ENCODE results near the gene NOTUM. TPM values are rescaled to one million over a fixed set of nuclear protein-coding genes. Genes with fewer than 3 reads are reported as not detected.

NOTUM gene
- total RNA-seq, 2 experiments from 2014 or later = 0.15 TPM; not detected in 1

DNA sequence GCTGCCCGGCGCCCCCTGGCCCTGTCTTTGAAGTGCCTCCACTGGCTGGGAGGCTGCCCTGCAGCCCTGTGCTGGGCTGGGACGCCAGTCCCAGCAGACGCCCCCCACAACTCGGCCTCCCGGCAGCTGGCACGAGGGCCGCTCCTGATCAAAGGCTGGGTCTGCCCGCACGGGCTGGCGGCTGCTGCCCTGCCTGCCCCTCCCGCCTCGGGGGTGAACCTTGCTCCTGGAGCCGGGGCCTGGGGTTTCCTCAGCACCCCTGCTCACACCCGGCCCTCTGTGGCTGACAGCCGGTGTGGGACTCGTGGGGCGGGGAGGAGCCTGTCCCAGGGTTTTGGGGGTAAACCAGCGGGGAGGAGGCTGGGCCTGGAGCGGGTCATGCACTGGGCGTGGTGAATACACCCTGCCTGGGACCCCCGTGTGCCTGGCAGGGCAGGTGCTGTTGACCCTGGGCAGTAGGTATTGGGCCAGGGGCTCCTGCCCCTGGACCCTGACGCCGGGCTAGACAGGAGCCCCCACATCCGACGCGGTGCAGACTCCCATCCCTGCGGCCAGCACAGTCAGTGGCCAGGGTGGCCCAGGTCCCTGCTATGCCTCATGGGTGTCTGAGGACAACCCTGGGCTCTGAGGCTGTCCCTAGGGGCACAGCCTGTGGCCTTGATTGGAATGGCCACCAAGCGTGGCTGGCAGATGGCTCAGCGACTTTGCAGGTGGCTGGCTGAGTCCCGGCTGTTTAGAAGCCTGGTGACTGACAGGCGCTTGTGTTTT, 40.0 kb upstream of the NOTUM start:
- H3K4me3 Mint-ChIP-seq = no peak overlapping the region
- H3K27ac Mint-ChIP-seq = no peak overlapping the region
- H3K4me1 Mint-ChIP-seq = no peaks in the 10 kb centered on the region
- H3K27me3 Mint-ChIP-seq = no peaks in the 10 kb centered on the region
- no peaks in the 10 kb centered on the region for H3K36me3 Mint-ChIP-seq (ENCODE audit: low read depth)
- no peaks in the 10 kb centered on the region for H3K9me3 Mint-ChIP-seq
- CTCF ChIA-PET = no interaction called here
- no peak for DNase-seq
- POLR2A ChIA-PET = no interaction called here

DNA sequence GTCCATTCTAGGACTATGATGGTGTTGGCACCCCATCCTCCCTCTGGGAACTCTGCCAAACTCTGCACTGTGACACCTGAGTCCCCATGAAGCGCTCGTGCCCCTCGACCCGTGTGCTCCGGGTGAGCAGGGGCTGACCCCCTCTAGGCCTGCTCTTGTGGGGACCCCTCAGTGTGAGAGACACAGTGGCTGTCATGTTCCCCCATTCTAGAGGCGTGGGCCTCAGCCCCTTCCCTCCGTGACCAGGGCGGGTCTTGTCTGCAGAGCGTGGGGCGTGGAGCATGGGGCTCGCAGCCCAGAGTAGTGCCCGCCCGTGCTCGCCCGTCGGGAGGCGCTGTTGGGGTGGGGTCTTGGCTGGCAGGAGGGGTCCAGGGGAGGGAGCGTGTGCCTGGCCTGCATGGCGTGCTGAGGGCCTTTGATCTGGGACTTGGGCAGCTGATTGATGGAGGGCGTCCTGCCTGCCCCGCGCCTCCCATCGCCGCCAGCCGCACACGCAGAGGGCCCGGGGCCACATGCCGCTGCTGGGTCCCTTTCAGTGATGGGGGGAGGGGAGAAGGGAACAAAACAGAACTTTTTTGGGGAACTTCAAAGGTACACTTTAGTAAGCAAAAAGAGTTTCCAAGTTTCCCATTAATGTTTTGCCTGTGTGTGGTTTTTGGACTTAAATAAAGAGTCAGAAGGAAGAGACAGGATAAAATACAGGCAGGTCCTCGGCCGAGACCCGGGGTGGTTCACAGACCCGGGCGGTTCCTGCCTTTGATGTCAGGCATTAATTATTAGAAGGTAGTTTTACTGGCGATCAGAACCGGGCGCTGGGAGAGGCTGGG, 39.2 kb upstream of the NOTUM start:
- H3K4me1 Mint-ChIP-seq = no peaks in the 10 kb centered on the region
- no peaks in the 10 kb centered on the region for H3K27me3 Mint-ChIP-seq
- no peak for DNase-seq
- no peak overlapping the region for H3K27ac Mint-ChIP-seq
- ChIA-PET CTCF (no interaction called here), POLR2A (no interaction called here)
- no peaks in the 10 kb centered on the region for H3K36me3 Mint-ChIP-seq (ENCODE audit: low read depth)
- no peak overlapping the region for H3K4me3 Mint-ChIP-seq
- no peaks in the 10 kb centered on the region for H3K9me3 Mint-ChIP-seq

DNA sequence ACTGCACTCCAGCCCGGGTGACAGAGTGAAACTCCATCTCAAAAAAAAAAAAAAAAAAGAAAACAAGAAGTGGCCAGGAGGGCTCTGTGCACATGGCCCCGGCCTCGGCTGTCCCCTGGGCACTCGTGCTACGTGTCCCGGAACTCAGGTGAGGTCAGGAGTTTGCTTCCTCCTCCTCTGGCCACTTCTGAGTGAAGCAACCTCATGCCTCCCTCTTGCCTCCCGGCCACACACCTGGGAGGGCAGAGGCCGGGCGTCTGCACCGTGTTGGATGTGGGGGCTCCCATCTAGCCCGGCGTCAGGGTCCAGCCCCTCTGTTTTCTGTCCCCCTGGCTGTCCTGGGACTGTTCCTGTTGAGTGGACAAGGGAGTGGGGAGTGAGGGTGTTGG, 38.6 kb upstream of the NOTUM start:
- H3K9me3 Mint-ChIP-seq = no peaks in the 10 kb centered on the region
- H3K27me3 Mint-ChIP-seq = no peaks in the 10 kb centered on the region
- CTCF ChIA-PET = interaction anchor here (0.7 kb wide), 1 partner anchor 106 kb away, joined by 3 read pairs; no protein-coding TSS in a partner anchor
- DNase-seq = no peak
- H3K27ac Mint-ChIP-seq = no peak overlapping the region
- POLR2A ChIA-PET = no interaction called here
- H3K4me1 Mint-ChIP-seq = no peaks in the 10 kb centered on the region
- H3K4me3 Mint-ChIP-seq = no peak overlapping the region
- H3K36me3 Mint-ChIP-seq (ENCODE audit: low read depth) = no peaks in the 10 kb centered on the region

GRCh38 chr17:81998691-81999438, 37.9 kb upstream of the NOTUM start:
- POLR2A ChIA-PET = no interaction called here
- Mint-ChIP-seq H3K4me3 (no peak overlapping the region), H3K4me1 (no peaks in the 10 kb centered on the region), H3K27me3 (no peaks in the 10 kb centered on the region), H3K9me3 (no peaks in the 10 kb centered on the region), H3K36me3 (ENCODE audit: low read depth) (no peaks in the 10 kb centered on the region), H3K27ac (no peak overlapping the region)
- CTCF ChIA-PET = interaction anchor here (0.7 kb wide), 1 partner anchor 105 kb away, joined by 3 read pairs; no protein-coding TSS in a partner anchor
- DNase-seq = no peak

DNA sequence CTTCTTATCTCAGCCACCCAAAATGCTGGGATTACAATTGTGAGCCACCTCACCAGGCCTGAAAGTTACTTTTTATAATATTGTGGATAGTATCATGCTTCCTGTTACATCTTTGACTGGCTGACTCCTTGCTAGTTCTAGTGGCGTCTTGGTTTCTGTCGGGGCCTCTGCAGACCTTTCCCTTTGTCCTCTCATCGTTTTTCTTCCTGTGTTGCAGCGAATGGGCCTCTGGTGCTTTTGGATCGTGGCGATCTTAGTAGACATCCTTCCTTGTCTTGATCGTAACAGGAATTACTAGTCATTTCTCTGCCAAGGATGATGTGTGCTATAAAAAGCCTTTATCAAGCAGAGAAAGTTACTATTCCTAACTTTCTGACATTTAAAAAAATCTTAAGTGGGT, 37.2 kb upstream of the NOTUM start:
- DNase-seq = no peak
- ChIA-PET CTCF (no interaction called here), POLR2A (interaction anchor here (0.7 kb wide), 1 partner anchor 76 kb away, joined by 4 read pairs; no protein-coding TSS in a partner anchor)
- Mint-ChIP-seq H3K27me3 (no peaks in the 10 kb centered on the region), H3K4me1 (no peaks in the 10 kb centered on the region), H3K9me3 (no peaks in the 10 kb centered on the region), H3K36me3 (ENCODE audit: low read depth) (no peaks in the 10 kb centered on the region), H3K27ac (no peak overlapping the region), H3K4me3 (no peak overlapping the region)

GRCh38 chr17:81996757-81997441, 35.9 kb upstream of the NOTUM start:
- H3K4me3 Mint-ChIP-seq = no peak overlapping the region
- no peak overlapping the region for H3K27ac Mint-ChIP-seq
- no peaks in the 10 kb centered on the region for H3K27me3 Mint-ChIP-seq
- H3K4me1 Mint-ChIP-seq = no peaks in the 10 kb centered on the region
- no peaks in the 10 kb centered on the region for H3K36me3 Mint-ChIP-seq (ENCODE audit: low read depth)
- ChIA-PET POLR2A (no interaction called here), CTCF (interaction anchor here (0.7 to 2.1 kb wide), 2 partner anchors 37 to 41 kb away, joined by 4 to 11 read pairs; partner anchors contain the start of gene DCXR)
- H3K9me3 Mint-ChIP-seq = no peaks in the 10 kb centered on the region
- no peak for DNase-seq

GRCh38 chr17:81996232-81996756, 35.3 kb upstream of the NOTUM start:
- Mint-ChIP-seq H3K36me3 (ENCODE audit: low read depth) (no peaks in the 10 kb centered on the region), H3K27me3 (no peaks in the 10 kb centered on the region), H3K27ac (no peak overlapping the region), H3K4me3 (no peak overlapping the region), H3K9me3 (no peaks in the 10 kb centered on the region), H3K4me1 (no peaks in the 10 kb centered on the region)
- DNase-seq = no peak
- ChIA-PET CTCF (interaction anchor here (2.1 kb wide), 1 partner anchor 37 kb away, joined by 11 read pairs; no protein-coding TSS in a partner anchor), POLR2A (interaction anchor here (0.7 kb wide), 1 partner anchor 17 kb away, joined by 3 read pairs; no protein-coding TSS in a partner anchor)

DNA sequence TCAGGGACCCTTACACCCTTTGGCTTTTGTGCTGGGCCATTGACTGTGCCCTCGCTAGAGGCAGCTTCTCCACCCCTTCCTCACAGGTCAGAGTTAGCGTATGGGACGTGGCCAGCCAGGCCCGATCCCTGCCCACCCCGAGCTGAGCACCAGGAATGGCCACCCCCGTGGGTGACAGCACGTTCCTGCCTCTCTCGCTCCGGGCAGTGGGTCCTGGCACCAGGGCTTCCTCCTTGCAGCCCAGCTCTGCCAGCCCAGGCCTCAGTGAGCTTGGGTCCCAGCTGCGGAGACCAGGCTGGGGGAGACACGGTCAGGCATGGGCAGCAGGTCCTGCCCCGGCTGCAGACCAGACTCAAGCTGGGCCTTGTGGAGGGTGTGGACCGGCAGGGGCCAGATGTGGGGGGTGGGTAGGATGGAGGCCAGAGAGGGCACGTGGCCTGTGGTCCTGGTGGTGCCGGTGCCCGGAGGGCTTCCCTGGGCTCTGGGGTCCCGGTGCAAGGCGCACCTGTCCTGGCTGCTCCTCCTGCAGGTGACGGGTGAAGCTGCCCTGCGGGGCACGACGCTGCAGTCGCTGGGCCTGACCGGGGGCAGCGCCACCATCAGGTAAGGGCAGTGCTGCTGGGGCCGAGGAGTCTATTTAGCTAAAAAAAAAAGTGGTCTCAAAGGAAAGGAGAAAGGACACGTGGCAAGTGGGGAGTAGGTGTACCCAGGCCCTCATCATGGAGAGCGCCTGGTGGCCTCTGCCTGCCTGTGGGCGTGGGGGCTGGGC, 34.7 kb upstream of the NOTUM start:
- Mint-ChIP-seq H3K27me3 (no peaks in the 10 kb centered on the region), H3K9me3 (no peaks in the 10 kb centered on the region), H3K4me3 (no peak overlapping the region), H3K4me1 (no peaks in the 10 kb centered on the region), H3K36me3 (ENCODE audit: low read depth) (no peaks in the 10 kb centered on the region), H3K27ac (no peak overlapping the region)
- no peak for DNase-seq
- CTCF ChIA-PET = interaction anchor here (2.1 kb wide), 1 partner anchor 36 kb away, joined by 11 read pairs; no protein-coding TSS in a partner anchor
- POLR2A ChIA-PET = interaction anchor here (0.7 kb wide), 1 partner anchor 17 kb away, joined by 3 read pairs; no protein-coding TSS in a partner anchor

DNA sequence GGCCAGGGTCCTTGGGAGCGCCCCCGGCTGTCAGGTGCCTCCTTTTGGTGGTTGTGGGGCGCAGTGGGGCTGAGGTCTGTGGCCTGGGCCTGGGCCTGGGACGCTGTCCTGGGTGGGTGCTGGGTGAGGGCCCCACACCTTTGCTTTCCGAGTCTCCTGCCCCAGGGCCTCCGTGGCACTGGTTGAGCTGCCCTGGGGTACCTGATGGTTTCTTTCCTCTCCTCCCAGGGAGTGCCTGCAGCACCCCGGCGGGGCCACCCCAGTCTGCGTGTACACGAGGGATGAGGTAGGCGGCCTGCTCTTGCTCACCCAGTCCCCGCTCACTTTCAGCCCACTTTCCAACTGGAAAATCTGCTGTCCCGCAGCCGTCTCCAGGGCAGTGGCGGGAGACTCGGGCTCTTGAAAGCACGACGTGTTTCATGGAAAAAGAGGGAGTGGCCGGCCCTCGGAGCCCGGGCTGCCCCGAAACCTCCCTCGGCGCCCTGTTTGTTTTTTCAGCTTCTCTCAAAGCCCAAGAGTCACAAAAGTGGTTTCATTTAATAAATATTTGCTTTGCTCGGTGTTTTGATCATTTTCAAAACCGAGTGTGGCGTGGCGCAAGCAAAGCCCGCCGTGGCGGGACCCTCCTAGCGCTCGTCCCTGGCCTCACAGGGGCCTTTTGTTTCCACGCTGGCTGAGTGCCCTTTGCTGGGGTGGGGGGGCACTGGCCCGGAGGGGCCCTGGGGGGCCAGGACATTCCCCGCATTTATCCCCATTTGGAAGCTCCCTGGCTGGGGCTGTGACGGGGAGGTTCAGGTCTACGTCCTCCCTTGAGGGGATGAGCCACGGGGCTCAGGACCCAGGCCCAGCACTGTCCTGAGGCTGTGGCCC, 33.8 kb upstream of the NOTUM start:
- no peaks in the 10 kb centered on the region for H3K36me3 Mint-ChIP-seq (ENCODE audit: low read depth)
- CTCF ChIA-PET = no interaction called here
- H3K27me3 Mint-ChIP-seq = no peaks in the 10 kb centered on the region
- no peak for DNase-seq
- no peak overlapping the region for H3K27ac Mint-ChIP-seq
- no peaks in the 10 kb centered on the region for H3K9me3 Mint-ChIP-seq
- H3K4me3 Mint-ChIP-seq = no peak overlapping the region
- POLR2A ChIA-PET = no interaction called here
- no peaks in the 10 kb centered on the region for H3K4me1 Mint-ChIP-seq

DNA sequence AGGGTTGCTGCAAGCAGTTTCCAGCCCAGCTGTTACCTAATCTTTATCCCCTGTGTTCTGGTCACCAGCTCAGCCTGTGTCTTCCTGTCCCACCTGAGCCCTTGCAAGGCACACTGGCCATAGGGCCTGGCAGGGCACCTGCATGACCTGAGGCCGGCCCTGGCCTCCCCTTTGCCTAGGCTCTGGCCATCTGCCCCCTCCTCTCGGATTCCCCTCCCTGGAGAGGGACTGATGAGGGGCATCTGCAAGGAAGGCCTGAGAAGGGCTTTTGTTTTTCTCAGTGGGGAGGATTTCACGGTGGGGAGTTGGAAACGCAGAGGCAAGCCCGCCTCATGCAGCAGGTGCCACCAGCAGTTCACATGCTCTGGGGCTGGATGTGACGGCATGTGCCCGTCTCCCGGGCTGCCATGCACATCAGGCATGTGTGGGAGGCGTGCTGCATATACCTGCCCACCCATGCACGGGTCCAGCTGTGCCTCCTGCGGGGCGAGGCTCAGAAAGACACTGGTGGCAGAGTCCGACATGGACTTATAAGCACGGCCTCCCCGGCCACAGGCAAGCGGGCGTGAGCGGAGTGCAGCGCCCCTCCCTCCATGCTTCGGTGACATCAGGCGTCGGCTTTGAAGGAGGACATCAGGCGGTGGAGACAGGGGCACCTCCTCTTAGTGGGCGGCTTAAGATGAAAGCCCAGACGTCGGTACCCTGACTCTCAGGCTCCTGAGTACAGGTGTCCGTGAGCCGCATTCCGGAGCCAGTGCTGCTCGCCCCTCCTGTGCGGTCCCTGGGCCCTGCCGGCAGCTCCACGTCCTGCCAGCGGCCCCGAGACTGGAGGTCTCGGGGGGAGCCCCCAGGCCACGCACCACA, 33.0 kb upstream of the NOTUM start:
- Mint-ChIP-seq H3K4me1 (no peaks in the 10 kb centered on the region), H3K27ac (no peak overlapping the region), H3K36me3 (ENCODE audit: low read depth) (no peaks in the 10 kb centered on the region), H3K9me3 (no peaks in the 10 kb centered on the region), H3K4me3 (no peak overlapping the region), H3K27me3 (no peaks in the 10 kb centered on the region)
- CTCF ChIA-PET = no interaction called here
- no peak for DNase-seq
- POLR2A ChIA-PET = no interaction called here
